Stimulated activated naive B cell treated with anti-CD40 and anti-IgM and Interleukin-4, amounts not matched to agents 10 μg/mL and 1 μg/mL and 100 μg/mL, for 72 hours (primary cell): ENCODE data around the gene DRGX.

Experiments
- ATAC-seq, 2 donors: fragments of 150-1000 bp; cut with Tn5 transposase; replicated peaks; 2 replicates each; pipeline ENCODE4 v1.10.0; 2021; ENCODE audit warnings: moderate library complexity in 1 of 2
- DNase-seq: peaks from one replicate; pipeline ENCODE4 v3.0.0; 2021
- H3K27ac Mint-ChIP-seq: one replicate; pipeline ENCODE4 v1.8.0; 2022; ENCODE audit warnings: mild to moderate bottlenecking, mixed read lengths
- H3K27me3 Mint-ChIP-seq, 2 donors: one replicate each; pipeline ENCODE4 v1.8.0; 2022; ENCODE audit warnings: mixed read lengths in 2 of 2
- H3K36me3 Mint-ChIP-seq, 2 donors: one replicate each; pipeline ENCODE4 v1.8.0; 2022; ENCODE audit warnings: mixed read lengths in 2 of 2, mild to moderate bottlenecking in 1 of 2
- H3K4me1 Mint-ChIP-seq, 2 donors: one replicate each; pipeline ENCODE4 v1.8.0; 2022; ENCODE audit warnings: mixed read lengths in 2 of 2, mild to moderate bottlenecking in 1 of 2
- H3K4me3 Mint-ChIP-seq, 2 donors: one replicate each; pipeline ENCODE4 v1.8.0; 2022; ENCODE audit warnings: mild to moderate bottlenecking in 2 of 2, mixed read lengths in 2 of 2, moderate library complexity in 1 of 2
- H3K9me3 Mint-ChIP-seq, 2 donors: one replicate each; pipeline ENCODE4 v1.8.0; 2022; ENCODE audit warnings: mixed read lengths in 2 of 2, mild to moderate bottlenecking in 1 of 2

Gene DRGX

DNA sequence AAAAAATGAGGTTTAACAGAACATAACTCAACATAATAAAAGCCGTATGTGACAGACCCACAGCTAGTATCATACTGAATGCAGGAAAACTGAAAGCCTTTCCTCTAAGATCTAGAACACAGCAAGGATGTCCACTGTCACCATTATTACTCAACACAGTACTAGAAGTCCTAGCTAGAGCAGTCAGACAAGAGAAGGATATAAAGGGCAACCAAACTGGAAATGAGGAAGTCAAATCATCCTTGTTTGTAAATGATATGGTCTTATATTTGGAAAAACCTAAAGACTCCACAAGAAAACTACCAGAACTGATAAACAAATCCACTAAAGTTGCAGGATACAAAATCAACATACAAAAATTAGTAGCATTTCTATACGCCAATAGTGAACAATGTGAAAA lies 51.0 kb downstream of the DRGX start:
- no peak for ATAC-seq
- Mint-ChIP-seq H3K27ac (no peak overlapping the region), H3K9me3 (peaks cover 0 to 8% of the 10 kb centered on the region in 2 donors), H3K4me1 (no peaks in the 10 kb centered on the region), H3K36me3 (peaks cover 0 to 5% of the 10 kb centered on the region in 2 donors), H3K4me3 (no peak overlapping the region), H3K27me3 (peaks cover 12 to 23% of the 10 kb centered on the region in 2 donors)
- DNase-seq = no peak

DNA sequence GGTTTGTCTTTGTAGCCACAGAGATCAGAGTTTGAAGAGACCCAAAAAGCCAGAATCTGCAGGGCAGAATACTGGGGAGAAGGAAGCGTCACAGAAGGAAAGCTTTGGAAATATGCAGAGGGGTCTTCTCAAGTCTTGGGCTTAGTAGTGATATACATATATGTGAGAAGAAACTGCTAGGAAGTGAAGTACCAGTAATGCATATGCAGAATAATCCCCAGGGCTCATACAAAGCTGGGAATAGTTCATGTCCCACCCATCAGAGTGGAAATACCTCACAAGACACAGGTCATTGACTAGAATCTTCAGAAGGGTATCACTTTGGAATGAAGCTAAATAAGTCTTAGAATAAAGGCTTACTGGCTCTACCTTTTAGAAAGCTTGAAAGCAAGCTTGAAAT lies 57.3 kb downstream of the DRGX start:
- H3K4me1 Mint-ChIP-seq = peaks cover 5 to 9% of the 10 kb centered on the region in 2 donors
- DNase-seq (no peak), ATAC-seq (no peak)
- peaks cover 5 to 10% of the 10 kb centered on the region in 2 donors for H3K36me3 Mint-ChIP-seq
- H3K9me3 Mint-ChIP-seq = peaks cover 13 to 14% of the 10 kb centered on the region in 2 donors
- peaks cover 14 to 20% of the 10 kb centered on the region in 2 donors for H3K27me3 Mint-ChIP-seq
- no peak overlapping the region for H3K4me3 Mint-ChIP-seq
- no peak overlapping the region for H3K27ac Mint-ChIP-seq

DNA sequence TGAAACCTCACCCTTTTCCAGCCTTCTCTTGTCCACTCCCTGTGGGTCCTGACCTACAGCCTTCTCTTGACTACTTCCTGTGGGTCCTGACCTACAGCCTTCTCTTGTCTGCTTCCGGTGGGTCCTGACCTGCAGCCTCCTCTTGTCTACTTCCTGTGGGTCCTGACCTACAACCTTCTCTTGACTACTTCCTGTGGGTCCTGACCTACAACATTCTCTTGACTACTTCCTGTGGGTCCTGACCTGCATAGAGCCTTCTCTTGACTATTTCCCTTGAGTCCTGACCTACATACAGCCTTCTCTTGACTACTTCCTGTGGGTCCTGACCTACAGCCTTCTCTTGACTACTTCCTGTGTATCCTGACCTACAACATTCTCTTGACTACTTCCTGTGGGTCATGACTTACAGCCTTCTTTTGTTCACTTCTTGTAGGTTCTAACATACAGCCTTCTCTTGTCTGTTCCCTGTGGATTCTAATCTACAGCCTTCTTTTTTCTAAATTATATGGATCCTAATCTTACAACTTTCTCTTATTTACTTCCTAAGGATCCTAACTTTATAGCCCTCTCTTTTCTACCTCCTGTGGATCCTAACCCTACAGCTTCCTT lies 60.4 kb downstream of the DRGX start:
- Mint-ChIP-seq H3K4me3 (peak overlapping the region in 1 of 2 donors; percentile 6), H3K36me3 (peaks cover 5 to 10% of the 10 kb centered on the region in 2 donors), H3K27me3 (peaks cover 9 to 18% of the 10 kb centered on the region in 2 donors), H3K27ac (peak overlapping the region; percentile 70), H3K9me3 (peaks cover 13 to 14% of the 10 kb centered on the region in 2 donors), H3K4me1 (peaks cover 5 to 9% of the 10 kb centered on the region in 2 donors)
- DNase-seq (no peak), ATAC-seq (peak; percentile 73)

DNA sequence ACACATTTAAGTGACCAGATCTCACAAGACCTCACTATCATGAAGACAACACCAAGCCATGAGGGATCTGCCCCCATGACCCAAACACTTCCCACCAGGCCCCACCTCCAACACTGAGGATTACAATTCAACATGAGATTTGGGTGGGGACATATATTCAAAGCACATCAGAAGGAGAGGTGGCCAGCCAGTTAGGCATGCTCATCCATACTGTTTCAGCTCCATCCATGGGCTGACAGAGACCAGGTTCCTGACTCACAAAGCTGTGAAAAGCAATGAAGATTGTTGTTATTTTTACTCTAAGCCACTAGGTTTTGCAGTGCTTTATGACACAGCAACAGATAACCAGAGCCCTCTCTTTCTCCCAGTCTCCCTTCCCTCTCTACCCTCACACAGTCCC lies 60.9 kb downstream of the DRGX start:
- H3K4me1 Mint-ChIP-seq = peaks cover 5 to 9% of the 10 kb centered on the region in 2 donors
- H3K36me3 Mint-ChIP-seq = peaks cover 5 to 10% of the 10 kb centered on the region in 2 donors
- peaks cover 13 to 14% of the 10 kb centered on the region in 2 donors for H3K9me3 Mint-ChIP-seq
- ATAC-seq (no peak), DNase-seq (no peak)
- H3K4me3 Mint-ChIP-seq = peak overlapping the region in 1 of 2 donors; percentile 6
- peaks cover 9 to 18% of the 10 kb centered on the region in 2 donors for H3K27me3 Mint-ChIP-seq
- peak overlapping the region; percentile 70 for H3K27ac Mint-ChIP-seq

DNA sequence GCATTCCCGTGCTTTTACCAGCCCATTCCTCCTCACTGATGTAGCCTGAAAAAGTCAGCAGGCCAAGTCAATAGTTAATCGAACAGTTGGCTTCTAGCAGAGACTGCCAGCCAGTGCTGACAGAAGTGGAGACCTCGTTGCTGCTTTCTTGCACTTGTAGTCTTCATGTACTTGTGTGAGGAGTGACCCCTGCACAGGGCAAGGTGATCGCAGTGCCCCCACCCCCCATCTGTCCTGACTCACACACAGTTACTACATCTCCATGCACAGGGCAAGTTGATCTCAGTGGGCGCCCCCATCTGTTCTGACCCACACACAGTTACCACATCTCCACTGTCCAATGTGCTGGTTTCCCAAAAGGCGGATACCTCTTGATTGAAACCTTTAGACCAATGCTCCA lies 62.7 kb downstream of the DRGX start:
- no peak for ATAC-seq
- Mint-ChIP-seq H3K4me1 (peaks cover 5 to 9% of the 10 kb centered on the region in 2 donors), H3K36me3 (peaks cover 5 to 10% of the 10 kb centered on the region in 2 donors), H3K4me3 (no peak overlapping the region), H3K27ac (no peak overlapping the region), H3K9me3 (peaks cover 13 to 14% of the 10 kb centered on the region in 2 donors), H3K27me3 (peaks cover 9 to 23% of the 10 kb centered on the region in 2 donors)
- no peak for DNase-seq

DNA sequence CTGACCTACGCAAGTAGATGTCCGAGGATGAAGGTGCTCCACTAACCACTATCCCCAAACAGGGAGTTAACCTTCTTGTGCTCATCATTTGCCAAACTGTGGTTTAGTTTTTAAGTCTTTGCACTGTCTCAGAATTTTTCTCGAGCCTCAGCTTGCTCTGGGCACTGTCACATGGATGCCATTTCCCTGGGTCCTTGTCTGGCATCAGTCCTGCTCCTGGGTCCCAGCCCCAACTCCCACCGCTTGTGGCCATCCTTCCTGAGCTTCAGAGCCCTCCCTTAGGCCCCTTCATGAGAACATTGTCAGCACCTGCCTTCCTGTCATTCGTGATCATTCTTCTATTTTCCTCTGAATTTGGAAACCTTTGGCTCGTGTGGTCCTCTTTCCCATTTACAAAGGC lies 63.1 kb downstream of the DRGX start:
- no peak overlapping the region for H3K27ac Mint-ChIP-seq
- ATAC-seq = no peak
- H3K4me3 Mint-ChIP-seq = no peak overlapping the region
- H3K9me3 Mint-ChIP-seq = peaks cover 13 to 14% of the 10 kb centered on the region in 2 donors
- peaks cover 9 to 23% of the 10 kb centered on the region in 2 donors for H3K27me3 Mint-ChIP-seq
- peaks cover 5 to 9% of the 10 kb centered on the region in 2 donors for H3K4me1 Mint-ChIP-seq
- no peak for DNase-seq
- H3K36me3 Mint-ChIP-seq = peaks cover 5 to 10% of the 10 kb centered on the region in 2 donors

DNA sequence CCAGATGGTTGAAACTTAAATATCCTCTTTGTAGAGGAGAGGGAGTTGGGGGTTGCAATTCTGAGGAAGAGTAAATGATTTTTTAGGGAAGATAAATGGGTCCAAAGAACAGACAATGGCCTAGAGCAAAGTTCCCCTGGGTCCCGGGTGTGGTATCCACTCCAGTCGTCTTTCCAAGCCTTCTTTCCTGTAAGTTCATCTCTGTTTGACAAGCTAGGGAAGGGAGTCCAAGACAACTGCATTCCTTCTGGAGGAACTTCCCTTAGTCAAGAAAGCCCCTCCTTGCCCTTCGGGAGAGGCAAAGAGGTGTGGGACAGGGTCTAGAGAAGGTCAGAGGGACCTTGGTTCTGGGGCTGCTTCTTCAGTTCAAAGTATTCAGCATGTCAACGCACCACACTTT lies 63.6 kb downstream of the DRGX start:
- peaks cover 5 to 10% of the 10 kb centered on the region in 2 donors for H3K36me3 Mint-ChIP-seq
- DNase-seq (no peak), ATAC-seq (no peak)
- peaks cover 13 to 14% of the 10 kb centered on the region in 2 donors for H3K9me3 Mint-ChIP-seq
- H3K27me3 Mint-ChIP-seq = peaks cover 9 to 23% of the 10 kb centered on the region in 2 donors
- H3K4me1 Mint-ChIP-seq = peaks cover 5 to 9% of the 10 kb centered on the region in 2 donors
- H3K27ac Mint-ChIP-seq = no peak overlapping the region
- H3K4me3 Mint-ChIP-seq = no peak overlapping the region

DNA sequence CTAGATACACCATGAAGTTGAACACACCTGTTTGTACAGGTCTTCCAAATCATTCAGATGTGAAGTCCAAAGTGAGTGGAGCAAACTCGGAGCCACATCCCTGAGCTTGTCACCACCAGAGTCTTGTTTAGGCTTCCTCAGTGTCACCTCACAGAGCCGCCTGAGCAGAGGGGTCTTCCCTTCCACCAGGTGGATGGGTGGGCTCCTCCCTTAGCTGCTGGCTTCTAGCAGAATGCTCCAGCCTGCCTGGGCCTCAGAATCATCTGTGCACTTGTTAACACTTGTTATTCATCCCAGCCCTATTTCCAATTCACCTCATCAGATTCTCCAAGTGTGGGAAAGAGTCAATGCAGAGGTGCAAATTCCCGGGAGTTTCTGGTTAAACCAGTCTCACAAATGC lies 64.5 kb downstream of the DRGX start:
- Mint-ChIP-seq H3K4me3 (no peak overlapping the region), H3K36me3 (peaks cover 5 to 10% of the 10 kb centered on the region in 2 donors), H3K27me3 (peaks cover 9 to 23% of the 10 kb centered on the region in 2 donors), H3K4me1 (peaks cover 5 to 9% of the 10 kb centered on the region in 2 donors), H3K9me3 (peaks cover 13 to 14% of the 10 kb centered on the region in 2 donors), H3K27ac (no peak overlapping the region)
- no peak for DNase-seq
- no peak for ATAC-seq

DNA sequence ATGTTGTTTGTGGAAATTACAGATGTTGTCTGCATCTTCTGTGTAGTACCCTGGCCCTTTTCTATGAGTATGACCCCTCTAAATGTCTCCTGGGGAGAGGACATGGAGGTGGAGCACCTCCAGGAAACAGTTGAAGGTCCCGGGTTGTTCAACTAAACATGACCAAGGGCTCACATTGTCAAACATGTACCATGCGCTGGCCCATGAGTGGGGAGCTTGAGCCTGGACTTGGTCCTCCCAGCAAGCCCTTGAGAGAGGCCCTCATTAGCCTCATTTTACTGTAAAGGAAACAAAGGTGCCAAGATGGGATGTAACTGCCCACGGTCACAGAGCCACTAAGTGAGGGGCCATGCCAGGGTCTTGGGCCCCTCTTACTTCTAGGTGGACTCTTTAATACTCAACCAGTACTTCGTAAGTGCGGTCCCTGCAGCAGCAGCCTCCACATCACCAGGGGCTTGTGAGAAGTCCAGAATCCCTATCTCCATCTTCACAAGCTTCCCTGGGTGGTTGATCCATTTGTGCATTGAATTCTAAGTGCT lies 65.7 kb downstream of the DRGX start:
- H3K36me3 Mint-ChIP-seq = peaks cover under 1 to 2% of the 10 kb centered on the region in 2 donors
- peaks cover 5 to 6% of the 10 kb centered on the region in 2 donors for H3K9me3 Mint-ChIP-seq
- peaks cover 9 to 19% of the 10 kb centered on the region in 2 donors for H3K27me3 Mint-ChIP-seq
- H3K4me1 Mint-ChIP-seq = peaks cover 1 to 2% of the 10 kb centered on the region in 2 donors
- H3K27ac Mint-ChIP-seq = no peak overlapping the region
- DNase-seq = no peak
- no peak overlapping the region for H3K4me3 Mint-ChIP-seq
- no peak for ATAC-seq

DNA sequence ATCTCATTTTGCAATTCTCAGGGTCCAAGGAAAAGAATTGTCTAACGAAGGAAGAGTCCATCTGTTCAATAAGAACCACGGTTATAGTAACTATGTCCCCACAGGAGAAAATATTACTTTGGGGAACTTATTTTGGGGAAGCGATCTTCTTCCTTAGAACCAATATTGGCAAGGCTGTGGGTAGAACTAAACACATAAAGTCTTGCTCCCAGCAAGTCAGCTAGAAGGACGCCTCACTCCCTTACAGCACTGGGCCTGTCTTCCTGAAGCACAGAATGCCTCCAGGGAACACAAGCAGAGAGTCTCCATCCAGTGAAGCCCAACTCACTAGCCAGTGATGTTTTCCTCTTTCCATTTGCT lies 66.8 kb downstream of the DRGX start:
- H3K9me3 Mint-ChIP-seq = peaks cover 0 to 2% of the 10 kb centered on the region in 2 donors
- no peak overlapping the region for H3K4me3 Mint-ChIP-seq
- ATAC-seq (no peak), DNase-seq (no peak)
- H3K27me3 Mint-ChIP-seq = peaks cover 8 to 18% of the 10 kb centered on the region in 2 donors
- H3K4me1 Mint-ChIP-seq = no peaks in the 10 kb centered on the region
- H3K27ac Mint-ChIP-seq = no peak overlapping the region
- no peaks in the 10 kb centered on the region for H3K36me3 Mint-ChIP-seq

DNA sequence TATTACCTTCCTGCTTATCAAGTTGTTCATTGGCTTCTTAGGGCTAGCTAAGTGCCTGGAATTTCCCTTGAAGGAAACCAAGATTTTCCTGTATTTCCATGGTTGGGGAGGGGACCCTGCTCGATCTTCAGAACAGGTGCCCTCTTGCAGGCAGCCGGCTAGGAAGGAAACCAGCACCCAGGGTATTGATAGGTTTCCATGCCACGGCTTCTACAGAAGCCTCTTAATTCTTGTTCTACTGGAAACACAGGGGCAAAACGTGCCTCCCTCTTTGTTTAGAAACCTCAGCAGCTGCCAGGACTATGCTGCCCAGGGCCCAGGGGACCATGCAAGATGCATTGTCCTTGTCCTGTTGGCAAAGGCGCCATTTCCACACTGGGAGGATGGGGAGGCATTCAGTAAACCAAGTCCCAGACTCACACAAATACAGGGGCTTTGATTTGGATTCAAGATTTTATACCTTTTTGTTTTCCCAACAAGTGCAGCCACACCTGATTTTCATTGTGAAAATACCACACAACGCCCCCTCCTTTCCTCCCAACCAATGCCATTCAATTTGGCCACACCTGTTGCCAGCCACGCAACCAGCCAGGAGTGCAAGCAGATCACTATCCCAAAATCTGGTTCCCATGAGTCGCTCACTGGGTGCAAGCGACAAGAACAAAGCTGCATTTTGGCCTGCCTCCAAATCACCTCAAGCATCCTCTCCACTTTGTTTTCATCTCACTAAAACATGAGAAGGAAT lies 67.3 kb downstream of the DRGX start:
- H3K9me3 Mint-ChIP-seq = no peaks in the 10 kb centered on the region
- no peaks in the 10 kb centered on the region for H3K4me1 Mint-ChIP-seq
- no peak for DNase-seq
- ATAC-seq = no peak
- H3K4me3 Mint-ChIP-seq = no peak overlapping the region
- peaks cover 2 to 13% of the 10 kb centered on the region in 2 donors for H3K27me3 Mint-ChIP-seq
- H3K27ac Mint-ChIP-seq = no peak overlapping the region
- no peaks in the 10 kb centered on the region for H3K36me3 Mint-ChIP-seq

DNA sequence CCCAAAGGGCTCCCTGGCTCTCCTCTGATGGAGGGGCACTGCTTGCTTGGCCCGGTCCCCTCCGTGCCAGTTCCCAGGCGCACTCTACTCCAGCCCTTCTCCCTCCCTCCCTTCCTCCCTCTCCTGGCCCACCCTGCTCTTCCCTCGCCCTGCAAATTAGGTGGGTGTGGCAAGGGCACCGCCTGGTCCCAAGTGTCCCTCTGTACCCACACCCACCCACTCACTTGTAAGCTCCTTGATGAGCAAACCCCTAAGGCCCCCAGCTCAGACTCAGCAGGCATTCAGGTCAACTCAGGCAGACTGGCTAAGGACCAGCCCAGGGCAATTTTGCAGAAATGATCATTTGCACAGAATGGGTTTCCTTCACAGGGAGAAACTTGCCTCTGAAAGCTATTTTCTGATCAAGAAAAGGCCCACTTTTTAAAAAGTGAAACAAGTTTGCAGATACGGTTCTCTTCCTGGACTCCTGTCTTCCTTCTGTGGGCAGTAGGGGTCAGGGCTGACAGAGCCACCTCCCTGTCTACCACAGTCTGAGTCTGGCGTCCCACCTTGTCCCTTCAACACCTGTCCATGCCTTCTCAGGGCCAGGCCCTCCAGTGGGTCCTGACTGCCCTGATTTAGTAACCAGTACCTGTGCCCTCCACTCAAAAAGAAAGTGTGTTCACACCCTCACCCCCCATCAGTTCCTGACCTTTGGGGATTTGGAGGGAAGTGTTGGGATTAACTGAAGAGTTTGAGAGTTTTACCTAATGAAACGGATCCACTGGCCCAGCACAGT lies 68.7 kb downstream of the DRGX start:
- no peak for ATAC-seq
- DNase-seq = no peak
- Mint-ChIP-seq H3K27me3 (peaks cover 0 to 4% of the 10 kb centered on the region in 2 donors), H3K4me3 (no peak overlapping the region), H3K27ac (no peak overlapping the region), H3K4me1 (no peaks in the 10 kb centered on the region), H3K9me3 (no peaks in the 10 kb centered on the region), H3K36me3 (no peaks in the 10 kb centered on the region)

DNA sequence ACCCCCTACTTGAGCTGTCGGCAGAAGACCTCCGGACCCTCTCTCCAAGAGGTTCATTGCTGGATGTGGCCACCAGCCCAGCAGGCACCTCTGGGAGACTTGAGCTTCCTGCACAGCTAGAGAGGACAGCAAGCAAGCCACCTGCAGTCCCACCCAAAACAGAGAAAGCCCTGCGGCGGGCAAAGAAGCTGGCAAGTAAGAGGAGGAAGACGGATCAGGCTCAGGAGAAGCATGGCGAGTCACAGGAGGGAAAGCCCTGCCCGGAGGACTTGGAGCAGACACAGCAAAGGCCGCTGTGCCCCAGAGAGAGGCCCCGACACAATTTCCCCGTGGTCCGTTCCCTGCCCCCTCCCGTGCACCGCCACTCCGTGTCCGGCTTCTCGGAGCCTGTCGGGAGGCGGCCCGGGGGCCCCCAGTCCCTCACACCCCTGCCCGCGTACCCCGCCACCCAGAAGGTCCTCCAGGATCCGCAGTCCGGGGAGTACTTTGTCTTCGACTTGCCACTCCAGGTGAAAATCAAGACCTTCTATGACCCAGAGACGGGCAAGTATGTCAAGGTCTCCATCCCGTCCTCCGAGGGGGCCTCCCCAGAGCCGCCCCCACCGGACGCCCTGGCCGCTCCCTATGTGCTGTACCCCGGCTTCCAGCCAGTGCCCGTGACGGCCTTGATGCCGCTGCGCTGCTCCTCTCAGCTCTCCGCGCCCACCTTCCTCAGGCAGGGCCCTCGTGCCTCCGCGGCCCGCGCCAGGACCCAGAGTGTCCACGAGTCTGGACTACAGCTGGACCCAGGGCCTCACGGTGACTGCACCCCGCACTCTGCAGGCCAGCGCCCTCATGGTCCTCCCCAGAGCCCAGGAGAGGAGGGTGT lies 69.7 kb downstream of the DRGX start:
- no peaks in the 10 kb centered on the region for H3K9me3 Mint-ChIP-seq
- ATAC-seq (peak in 1 of 2 donors; percentile 7), DNase-seq (no peak)
- H3K27me3 Mint-ChIP-seq = peaks cover 0 to 4% of the 10 kb centered on the region in 2 donors
- no peaks in the 10 kb centered on the region for H3K36me3 Mint-ChIP-seq
- H3K4me3 Mint-ChIP-seq = no peak overlapping the region
- H3K27ac Mint-ChIP-seq = no peak overlapping the region
- H3K4me1 Mint-ChIP-seq = no peaks in the 10 kb centered on the region
